Adrenal gland (tissue), 12 donors: ENCODE results near the gene RNF180. TPM values are rescaled to one million over a fixed set of nuclear protein-coding genes. Genes with fewer than 3 reads are reported as not detected.

Source experiments
- DNase-seq, 7 donors: peaks; one replicate each; pipeline ENCODE4 v3.0.0-alpha.2; 2019 to 2020
- H3K27ac ChIP-seq, 5 donors: fragments of 200-600 bp; sonication (generic) in 4 of 5; 1 replicate in 3 of 5; 2 replicates in 2 of 5; pipeline versions ENCODE4 v1.5.1 to v1.8.0; 2016 to 2020; ENCODE audit warnings: mild to moderate bottlenecking in 1 of 5
- H3K27me3 ChIP-seq: fragments of 200-600 bp; 2 replicates; pipeline ENCODE4 v1.8.0; 2021
- H3K36me3 ChIP-seq, 2 donors: fragments of 200-600 bp; replicated peaks in 1 of 2; 1 replicate in 1 of 2; 2 replicates in 1 of 2; pipeline versions ENCODE4 v1.5.1 to v1.8.0; 2018 to 2022
- H3K4me1 ChIP-seq, 2 donors: fragments of 200-600 bp; replicated peaks in 1 of 2; 1 replicate in 1 of 2; 2 replicates in 1 of 2; pipeline versions ENCODE4 v1.5.1 to v1.8.0; 2018 to 2021
- H3K4me3 ChIP-seq, 4 donors: fragments of 200-600 bp; sonication (generic) in 3 of 4; one replicate each; pipeline ENCODE4 v1.5.1; 2016 to 2018
- H3K9me3 ChIP-seq, 3 donors: fragments of 200-600 bp; sonication (generic) in 1 of 3; replicated peaks in 1 of 3; 1 replicate in 2 of 3; 2 replicates in 1 of 3; pipeline versions ENCODE4 v1.5.1 to v1.8.0; 2016 to 2021
- POLR2A ChIP-seq, 2 donors: fragments of 450-650 bp; IDR thresholded peaks; one replicate each; pipeline ENCODE4 v1.6.1; 2017; ENCODE audit warnings: antibody characterized with exemption in 2 of 2, mild to moderate bottlenecking in 2 of 2, moderate library complexity in 1 of 2
- WGBS, 4 donors: extraction: QIAGEN DNeasy Blood & Tissue Kit in 2 of 4; methylation state at CpG; one replicate each; pipeline versions ENCODE4 v1.1.5 to v1.1.7; 2013 to 2017; 5-methylcytosine and 5-hydroxymethylcytosine counted together
- intact Hi-C, 2 donors: fragments of 100-400 bp; cut with DNase I; formaldehyde crosslinking; loops; one replicate each; pipeline versions ENCODE4 v1.14.1 to v1.15.0; 2022 to 2023
- polyA plus RNA-seq, 3 donors: library from polyadenylated mRNA; stranded (reverse); fragments of 200-250 nt in 2 of 3; fragments of 350-450 nt in 1 of 3; fragmentation: Illumina TruSeq in 1 of 3; extraction: RNeasy Lipid Tissue Mini Kit (QIAGEN cat#74804) in 1 of 3; gene quantifications; one replicate each; pipeline ENCODE4 v1.2.3, GENCODE V29; 2013 to 2014
- total RNA-seq, 9 donors: library from RNA; depleted of rRNA in 4 of 9; stranded (reverse); fragments of >200 nt in 4 of 9; fragments of 120-200 nt in 1 of 9; fragmentation: NEBNext Ultra II Directional in 1 of 9; extraction: Animal tissue kit (Norgen Biotek cat#: 25700) in 1 of 9; gene quantifications; one replicate each; pipeline versions ENCODE4 v1.1.0 to v1.2.4, GENCODE V29; 2013 to 2023
- TF ChIP-seq, protein P1 (sequence below), 6 experiments: fragments of 450-650 bp in 4 of 6; fragments of 200-600 bp in 2 of 6; sonication (generic) in 1 of 6; IDR thresholded peaks; 1 replicate in 5 of 6; 2 replicates in 1 of 6; pipeline versions ENCODE4 v1.5.1 to v1.8.0; 2016 to 2021; ENCODE audit warnings: antibody characterized with exemption in 6 of 6, mild to moderate bottlenecking in 2 of 6, moderate library complexity in 1 of 6
- donor health status: healthy with polysubstance abuse.
- donor health status: Bipolar disorder and iron deficiency.
- donor health status: DM: yes; HTN: yes; CAD: no.
- donor health status: DM: no; HTN: no; CAD: no.
- donor health status: DM: no; HTN: no; CAD: no.
- donor health status: DM: yes; HTN: yes; CAD: no.

The RNF180 gene
- total and polyA plus RNA-seq, 12 donors = 1.5 to 21.7 (median 9.2) TPM

DNA sequence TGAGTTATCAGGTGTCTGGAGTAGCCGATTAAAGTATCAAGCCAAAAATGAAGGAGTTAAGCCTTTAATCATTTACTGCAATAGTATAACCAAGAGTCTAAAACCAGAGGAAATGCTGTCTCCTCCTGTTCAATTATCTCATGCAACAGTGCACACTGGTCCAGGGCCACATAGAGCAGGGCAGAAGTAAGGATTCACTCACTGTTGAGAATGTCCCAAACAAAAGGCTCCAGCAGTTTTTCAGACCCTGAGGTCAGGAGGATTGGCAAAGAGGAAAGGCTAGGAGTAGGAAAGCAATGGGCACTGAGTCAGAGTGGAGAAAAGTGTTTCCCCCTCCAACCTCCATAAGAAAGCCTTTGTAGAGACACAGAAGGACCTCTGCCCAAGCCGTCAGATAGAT is 168.2 kb downstream of the RNF180 start:
- no peaks in the 10 kb centered on the region for H3K27me3 ChIP-seq
- no peaks in the 10 kb centered on the region for H3K4me1 ChIP-seq
- H3K4me3 ChIP-seq = no peak overlapping the region
- DNase-seq = no peak
- TF ChIP-seq, protein P1, sequence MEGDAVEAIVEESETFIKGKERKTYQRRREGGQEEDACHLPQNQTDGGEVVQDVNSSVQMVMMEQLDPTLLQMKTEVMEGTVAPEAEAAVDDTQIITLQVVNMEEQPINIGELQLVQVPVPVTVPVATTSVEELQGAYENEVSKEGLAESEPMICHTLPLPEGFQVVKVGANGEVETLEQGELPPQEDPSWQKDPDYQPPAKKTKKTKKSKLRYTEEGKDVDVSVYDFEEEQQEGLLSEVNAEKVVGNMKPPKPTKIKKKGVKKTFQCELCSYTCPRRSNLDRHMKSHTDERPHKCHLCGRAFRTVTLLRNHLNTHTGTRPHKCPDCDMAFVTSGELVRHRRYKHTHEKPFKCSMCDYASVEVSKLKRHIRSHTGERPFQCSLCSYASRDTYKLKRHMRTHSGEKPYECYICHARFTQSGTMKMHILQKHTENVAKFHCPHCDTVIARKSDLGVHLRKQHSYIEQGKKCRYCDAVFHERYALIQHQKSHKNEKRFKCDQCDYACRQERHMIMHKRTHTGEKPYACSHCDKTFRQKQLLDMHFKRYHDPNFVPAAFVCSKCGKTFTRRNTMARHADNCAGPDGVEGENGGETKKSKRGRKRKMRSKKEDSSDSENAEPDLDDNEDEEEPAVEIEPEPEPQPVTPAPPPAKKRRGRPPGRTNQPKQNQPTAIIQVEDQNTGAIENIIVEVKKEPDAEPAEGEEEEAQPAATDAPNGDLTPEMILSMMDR (IDR thresholded peaks at IDR 0.05) = no peak
- no peak for TF ChIP-seq POLR2A (IDR thresholded peaks at IDR 0.05)
- intact Hi-C loops = no loop called here
- H3K36me3 ChIP-seq = no peaks in the 10 kb centered on the region
- WGBS, 4 donors = 63 to 96% (median 80%) methylated on average over 2 of the region's 2 CpGs
- no peak overlapping the region for H3K27ac ChIP-seq
- H3K9me3 ChIP-seq = no peaks in the 10 kb centered on the region

DNA sequence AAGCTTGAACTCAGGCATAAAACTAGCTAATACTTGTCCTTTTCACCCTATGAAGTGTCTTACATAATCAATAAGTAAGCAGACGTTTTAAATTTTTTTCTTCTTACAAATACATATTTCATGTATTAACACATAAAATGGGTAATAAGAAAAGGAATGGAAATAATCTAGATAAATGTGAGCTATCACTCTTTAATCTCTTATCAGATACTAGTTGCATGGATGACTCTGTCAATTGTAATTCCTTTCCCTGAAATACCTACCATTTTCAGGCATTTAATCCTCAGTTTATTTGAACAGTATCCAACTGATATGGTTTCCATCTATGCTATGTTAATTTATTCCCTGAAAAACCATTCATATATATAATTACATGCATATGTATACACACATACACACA is 174.1 kb downstream of the RNF180 start:
- H3K4me3 ChIP-seq = no peak overlapping the region
- H3K27me3 ChIP-seq = no peaks in the 10 kb centered on the region
- no peak for TF ChIP-seq POLR2A (IDR thresholded peaks at IDR 0.05)
- TF ChIP-seq, protein P1 (IDR thresholded peaks at IDR 0.05) = no peak
- H3K27ac ChIP-seq = no peak overlapping the region
- DNase-seq = no peak
- peaks cover 0 to 7% (median 6%) of the 10 kb centered on the region in 3 donors for H3K9me3 ChIP-seq
- no peaks in the 10 kb centered on the region for H3K4me1 ChIP-seq
- intact Hi-C loops = no loop called here
- no peaks in the 10 kb centered on the region for H3K36me3 ChIP-seq
- 50 to 65% (median 57%) methylated on average over 1 of the region's 1 CpG for WGBS, 4 donors

DNA sequence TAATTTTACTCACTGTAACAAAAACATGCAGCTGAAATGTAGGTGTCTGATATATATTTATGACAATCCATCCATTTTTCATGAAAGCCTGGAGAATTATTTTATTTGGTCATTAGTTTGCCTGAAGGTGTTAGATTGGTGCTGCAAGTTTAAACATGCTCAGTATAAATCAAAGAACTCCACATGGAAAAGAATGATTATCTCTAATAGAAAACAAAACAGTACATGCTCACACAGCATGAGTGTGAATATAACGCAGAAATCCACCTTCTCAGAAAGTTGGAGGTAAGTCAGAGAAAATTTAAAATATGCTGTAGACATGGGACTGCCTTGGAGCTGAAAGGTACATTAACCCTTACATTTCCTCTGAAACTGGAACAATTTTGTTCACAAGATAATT is 174.7 kb downstream of the RNF180 start:
- Histone ChIP-seq H3K36me3 (no peaks in the 10 kb centered on the region), H3K27ac (no peak overlapping the region), H3K27me3 (no peaks in the 10 kb centered on the region), H3K4me1 (peaks cover 0 to 4% of the 10 kb centered on the region in 2 donors), H3K4me3 (no peak overlapping the region), H3K9me3 (peaks cover 0 to 7% (median 6%) of the 10 kb centered on the region in 3 donors)
- 85 to 90% (median 87%) methylated on average over 1 of the region's 1 CpG for WGBS, 4 donors
- intact Hi-C loops = no loop called here
- TF ChIP-seq, protein P1 (IDR thresholded peaks at IDR 0.05) = no peak
- TF ChIP-seq POLR2A (IDR thresholded peaks at IDR 0.05) = no peak
- no peak for DNase-seq

DNA sequence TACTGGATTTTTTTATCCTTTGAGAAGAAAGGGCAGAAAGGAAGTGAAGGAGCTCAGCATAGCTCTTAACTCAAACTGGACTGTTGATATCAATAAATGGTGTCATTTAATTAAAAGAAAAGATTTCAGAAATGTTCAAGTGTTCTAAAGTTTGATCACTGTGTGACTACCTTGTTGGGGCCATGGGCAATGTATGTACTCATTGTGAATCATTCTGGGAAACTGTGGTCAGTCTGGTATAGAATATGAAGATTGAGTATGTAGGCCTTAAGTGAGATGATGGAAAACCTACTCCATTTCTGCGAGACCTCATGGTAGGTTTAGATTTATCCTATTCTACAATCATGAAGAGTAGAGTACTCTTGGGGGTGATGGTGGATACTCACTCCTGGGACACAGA is 175.7 kb downstream of the RNF180 start:
- Histone ChIP-seq H3K27me3 (no peaks in the 10 kb centered on the region), H3K36me3 (no peaks in the 10 kb centered on the region), H3K27ac (no peak overlapping the region), H3K4me1 (peaks cover under 1 to 7% of the 10 kb centered on the region in 2 donors), H3K9me3 (peaks cover 0 to 7% (median 6%) of the 10 kb centered on the region in 3 donors), H3K4me3 (no peak overlapping the region)
- TF ChIP-seq, protein P1 (IDR thresholded peaks at IDR 0.05) = no peak
- TF ChIP-seq POLR2A (IDR thresholded peaks at IDR 0.05) = no peak
- WGBS, 4 donors = 86 to 97% (median 92%) methylated on average over 1 of the region's 1 CpG
- DNase-seq = no peak
- intact Hi-C loops = no loop called here
